CD14-positive monocyte (primary cell): ENCODE results near the gene DHRS2. TPM values are rescaled to one million over a fixed set of nuclear protein-coding genes. Genes with fewer than 3 reads are reported as not detected.
"Not testable (repeated sequence)": the region's sequence is repeated elsewhere in the genome, so short reads cannot be mapped to it uniquely, and the experiment has no call there.

Source experiments
- DNase-seq, 3 donors: peaks; one replicate each; pipeline ENCODE4 v3.0.0-alpha.2; 2011 to 2022
- H2AFZ ChIP-seq: 2 replicates; pipeline ENCODE4 v1.6.0; 2012; ENCODE audit warnings: mild to moderate bottlenecking, low read depth, low read length, inconsistent platforms; ENCODE audit not compliant: insufficient read depth, poor library complexity, severe bottlenecking
- H3K27ac ChIP-seq, 2 donors: 1 replicate in 1 of 2; 2 replicates in 1 of 2; pipeline ENCODE4 v1.5.1; 2012 to 2013; ENCODE audit warnings: low read length in 2 of 2, control low read depth in 1 of 2, inconsistent platforms in 1 of 2, low read depth in 1 of 2, mild to moderate bottlenecking in 1 of 2
- H3K27me3 ChIP-seq, 2 donors: one replicate each; pipeline versions ENCODE4 v1.6.0 to v1.6.1; 2011 to 2013; ENCODE audit warnings: low read length in 2 of 2; ENCODE audit not compliant: control insufficient read depth in 2 of 2, insufficient read depth in 2 of 2
- H3K36me3 ChIP-seq, 2 donors: replicated peaks in 1 of 2; 1 replicate in 1 of 2; 2 replicates in 1 of 2; pipeline versions ENCODE4 v1.5.1 to v1.6.1; 2012 to 2013; ENCODE audit warnings: low read length in 2 of 2, control low read depth in 1 of 2, inconsistent platforms in 1 of 2, mild to moderate bottlenecking in 1 of 2; ENCODE audit not compliant: insufficient read depth in 2 of 2, control insufficient read depth in 1 of 2
- H3K4me1 ChIP-seq, 2 donors: 1 replicate in 1 of 2; 2 replicates in 1 of 2; pipeline versions ENCODE4 v1.5.1 to v1.6.1; 2012 to 2013; ENCODE audit warnings: low read length in 2 of 2, control low read depth in 1 of 2, inconsistent platforms in 1 of 2, mild to moderate bottlenecking in 1 of 2, moderate library complexity in 1 of 2; ENCODE audit not compliant: insufficient read depth in 2 of 2, control insufficient read depth in 1 of 2
- H3K4me2 ChIP-seq: replicated peaks from 2 replicates; pipeline ENCODE3; 2012; ENCODE audit warnings: low read length, moderate library complexity, mild to moderate bottlenecking; ENCODE audit not compliant: poor library complexity, severe bottlenecking; ENCODE audit errors: extremely low read depth
- H3K4me3 ChIP-seq, 3 experiments: fragments of 200-600 bp in 1 of 3; sonication (generic) in 1 of 3; replicated peaks in 1 of 3; 1 replicate in 2 of 3; 2 replicates in 1 of 3; pipeline ENCODE4 v1.5.1; 2011 to 2013; ENCODE audit warnings: low read length in 3 of 3, mild to moderate bottlenecking in 3 of 3, control low read depth in 2 of 3, low read depth in 2 of 3, inconsistent platforms in 1 of 3, moderate library complexity in 1 of 3
- H3K79me2 ChIP-seq: 2 replicates; pipeline ENCODE4 v1.6.0; 2012; ENCODE audit warnings: mild to moderate bottlenecking, control low read depth, inconsistent platforms, low read length, moderate library complexity; ENCODE audit not compliant: insufficient read depth
- H3K9ac ChIP-seq: 2 replicates; pipeline ENCODE4 v1.6.0; 2017; ENCODE audit warnings: low read length, mild to moderate bottlenecking; ENCODE audit not compliant: insufficient read depth, poor library complexity, severe bottlenecking
- H3K9me3 ChIP-seq, 2 donors: replicated peaks in 1 of 2; 1 replicate in 1 of 2; 2 replicates in 1 of 2; pipeline versions ENCODE4 v1.5.1 to v1.6.1; 2012 to 2013; ENCODE audit warnings: low read length in 2 of 2, control low read depth in 1 of 2; ENCODE audit not compliant: control insufficient read depth in 1 of 2, insufficient read depth in 1 of 2
- H4K20me1 ChIP-seq: 2 replicates; pipeline ENCODE4 v1.6.0; 2012; ENCODE audit warnings: mild to moderate bottlenecking, low read length, control low read depth, moderate library complexity; ENCODE audit not compliant: insufficient read depth
- H3K27ac Mint-ChIP-seq, 7 donors: one replicate each; pipeline ENCODE4 v1.8.0; 2020; ENCODE audit warnings: mild to moderate bottlenecking in 7 of 7, mixed read lengths in 7 of 7, moderate library complexity in 6 of 7, inconsistent platforms in 2 of 7
- H3K27me3 Mint-ChIP-seq, 3 donors: one replicate each; pipeline ENCODE4 v1.8.0; 2021 to 2022; ENCODE audit warnings: low read depth in 3 of 3, mild to moderate bottlenecking in 3 of 3, mixed read lengths in 3 of 3, moderate library complexity in 3 of 3, inconsistent platforms in 1 of 3
- H3K36me3 Mint-ChIP-seq, 2 donors: one replicate each; pipeline ENCODE4 v1.8.0; 2020; ENCODE audit warnings: mixed read lengths in 2 of 2, inconsistent platforms in 1 of 2, mild to moderate bottlenecking in 1 of 2
- H3K4me1 Mint-ChIP-seq: one replicate; pipeline ENCODE4 v1.8.0; 2020; ENCODE audit warnings: mild to moderate bottlenecking, mixed read lengths
- H3K4me3 Mint-ChIP-seq, 2 donors: one replicate each; pipeline ENCODE4 v1.8.0; 2020; ENCODE audit warnings: mild to moderate bottlenecking in 2 of 2, mixed read lengths in 2 of 2, moderate library complexity in 1 of 2
- H3K9me3 Mint-ChIP-seq, 7 donors: one replicate each; pipeline ENCODE4 v1.8.0; 2020 to 2022; ENCODE audit warnings: mixed read lengths in 7 of 7, mild to moderate bottlenecking in 6 of 7, moderate library complexity in 6 of 7, inconsistent platforms in 2 of 7
- WGBS: methylation state at CpG from one replicate; pipeline ENCODE4 v1.1.5; 2013; ENCODE audit warnings: missing lambda C conversion rate; ENCODE audit not compliant: insufficient coverage; 5-methylcytosine and 5-hydroxymethylcytosine counted together
- intact Hi-C, 2 donors: fragments of 100-400 bp; cut with micrococcal nuclease; formaldehyde crosslinking; loops; one replicate each; pipeline versions ENCODE4 v1.15.0 to v1.15.1; 2023
- polyA plus RNA-seq, 3 donors: library from polyadenylated mRNA; depleted of rRNA in 1 of 3; unstranded in 2 of 3; stranded (reverse) in 1 of 3; fragments of 300-500 nt in 2 of 3; fragments of >200 nt in 1 of 3; fragmentation: Illumina TruSeq in 2 of 3; gene quantifications; 1 replicate in 2 of 3; 2 replicates in 1 of 3; pipeline ENCODE4 v1.2.3, GENCODE V29; 2012 to 2021
- TF ChIP-seq, protein P1 (sequence below): fragments of 200-600 bp; IDR thresholded peaks from one replicate; pipeline ENCODE4 v1.8.0; 2022; ENCODE audit warnings: antibody characterized with exemption, mild to moderate bottlenecking

The DHRS2 gene
- polyA plus RNA-seq, 3 donors, result not detected

DNA sequence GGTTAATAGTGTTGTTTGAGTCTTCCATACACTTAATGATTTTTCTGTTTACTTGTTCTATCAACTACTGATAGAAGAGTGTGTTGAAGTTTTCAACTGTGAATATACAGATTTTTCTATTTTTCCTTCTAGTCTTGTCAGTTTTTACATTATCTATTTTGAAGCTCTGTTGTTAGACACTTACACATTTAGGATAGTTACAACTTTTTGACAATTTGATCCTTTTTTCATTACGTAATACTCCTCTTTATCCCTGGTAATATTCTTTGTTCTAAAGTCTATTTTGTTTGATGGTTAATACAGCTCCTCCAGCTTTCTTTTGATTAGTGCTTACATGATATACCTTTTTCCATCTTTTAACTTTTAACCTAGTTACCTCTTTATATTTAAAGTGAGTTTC lies 45.2 kb downstream of the DHRS2 start:
- intact Hi-C loops, result no loop called here
- Mint-ChIP-seq H3K4me3 (no peak overlapping the region), H3K27ac (no peak overlapping the region), H3K9me3 (peaks cover 0 to 2% (median 0%) of the 10 kb centered on the region in 7 donors), H3K4me1 (no peaks in the 10 kb centered on the region), H3K36me3 (no peaks in the 10 kb centered on the region), H3K27me3 (peaks cover 0 to 5% (median 4%) of the 10 kb centered on the region in 3 donors)
- Histone ChIP-seq H3K9ac (no peak overlapping the region), H3K36me3 (no peaks in the 10 kb centered on the region), H3K27ac (no peak overlapping the region), H2AFZ (no peak overlapping the region), H3K9me3 (no peaks in the 10 kb centered on the region), H4K20me1 (no peaks in the 10 kb centered on the region), H3K27me3 (no peaks in the 10 kb centered on the region), H3K4me3 (no peak overlapping the region), H3K79me2 (no peaks in the 10 kb centered on the region), H3K4me2 (no peak overlapping the region), H3K4me1 (no peaks in the 10 kb centered on the region)
- no peak for DNase-seq
- TF ChIP-seq, protein P1, sequence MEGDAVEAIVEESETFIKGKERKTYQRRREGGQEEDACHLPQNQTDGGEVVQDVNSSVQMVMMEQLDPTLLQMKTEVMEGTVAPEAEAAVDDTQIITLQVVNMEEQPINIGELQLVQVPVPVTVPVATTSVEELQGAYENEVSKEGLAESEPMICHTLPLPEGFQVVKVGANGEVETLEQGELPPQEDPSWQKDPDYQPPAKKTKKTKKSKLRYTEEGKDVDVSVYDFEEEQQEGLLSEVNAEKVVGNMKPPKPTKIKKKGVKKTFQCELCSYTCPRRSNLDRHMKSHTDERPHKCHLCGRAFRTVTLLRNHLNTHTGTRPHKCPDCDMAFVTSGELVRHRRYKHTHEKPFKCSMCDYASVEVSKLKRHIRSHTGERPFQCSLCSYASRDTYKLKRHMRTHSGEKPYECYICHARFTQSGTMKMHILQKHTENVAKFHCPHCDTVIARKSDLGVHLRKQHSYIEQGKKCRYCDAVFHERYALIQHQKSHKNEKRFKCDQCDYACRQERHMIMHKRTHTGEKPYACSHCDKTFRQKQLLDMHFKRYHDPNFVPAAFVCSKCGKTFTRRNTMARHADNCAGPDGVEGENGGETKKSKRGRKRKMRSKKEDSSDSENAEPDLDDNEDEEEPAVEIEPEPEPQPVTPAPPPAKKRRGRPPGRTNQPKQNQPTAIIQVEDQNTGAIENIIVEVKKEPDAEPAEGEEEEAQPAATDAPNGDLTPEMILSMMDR, result no peak
- WGBS, result no CpG with 5 or more reads among the region's 1 CpG

DNA sequence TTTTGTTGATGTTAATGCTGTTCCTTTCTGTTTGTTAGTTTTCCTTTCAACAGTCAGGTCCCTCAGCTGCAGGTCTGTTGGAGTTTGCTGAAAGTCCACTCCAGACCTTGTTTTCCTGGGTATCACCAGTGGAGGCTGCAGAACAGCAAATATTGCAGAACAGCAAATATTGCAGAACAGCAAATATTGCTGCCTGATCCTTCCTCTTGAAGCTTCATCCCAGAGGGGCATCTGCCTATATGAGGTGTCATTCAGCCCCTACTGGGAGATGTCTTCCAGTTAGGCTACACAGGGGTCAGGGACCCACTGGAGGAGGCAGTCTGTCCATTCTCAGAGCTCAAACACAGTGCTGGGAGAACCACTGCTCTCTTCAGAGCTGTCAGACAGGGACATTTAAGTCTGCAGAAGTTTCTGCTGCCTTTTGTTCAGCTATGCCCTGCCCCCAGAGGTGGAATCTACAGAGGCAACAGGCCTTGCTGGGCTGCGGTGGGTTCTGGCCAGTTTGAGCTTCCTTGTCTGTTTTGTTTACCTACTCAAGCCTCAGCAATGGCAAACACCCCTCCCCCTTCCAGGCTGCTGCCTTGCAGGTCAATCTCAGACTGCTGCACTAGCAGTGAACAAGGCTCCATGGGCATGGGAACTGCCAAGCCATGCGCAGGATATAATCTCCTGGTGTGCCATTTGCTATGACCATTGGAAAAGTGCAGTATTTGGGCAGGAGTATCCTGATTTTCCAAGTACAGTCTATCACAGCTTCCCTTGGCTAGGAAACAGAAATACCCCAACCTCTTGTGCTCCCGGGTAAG lies 53.7 kb downstream of the DHRS2 start:
- H3K9me3 Mint-ChIP-seq, H3K27ac Mint-ChIP-seq, intact Hi-C loops, H4K20me1 ChIP-seq, H3K79me2 ChIP-seq, H3K27ac ChIP-seq, H3K36me3 Mint-ChIP-seq, H3K4me1 Mint-ChIP-seq, H2AFZ ChIP-seq, DNase-seq, H3K36me3 ChIP-seq, H3K4me1 ChIP-seq, H3K9ac ChIP-seq, H3K4me3 Mint-ChIP-seq, H3K27me3 Mint-ChIP-seq, H3K4me2 ChIP-seq, H3K4me3 ChIP-seq, H3K27me3 ChIP-seq, H3K9me3 ChIP-seq: not testable (repeated sequence)
- 95% methylated on average over 3 of the region's 3 CpGs for WGBS
